AG20443 (cell line): ENCODE results near the gene GTF3C1.

ENCODE experiments used
- DNase-seq: peaks from one replicate; pipeline ENCODE4 v3.0.0; 2012; ENCODE audit warnings: low spot score, mixed read lengths

The GTF3C1 gene

GRCh38 chr16:27561216-27561615 is 11.5 kb upstream of the GTF3C1 start:
- DNase-seq = no peak

GRCh38 chr16:27558932-27559331 is 9.2 kb upstream of the GTF3C1 start:
- DNase-seq = no peak

- DNase-seq = no peak
Observed at GRCh38 chr16:27558434-27558833, 8.7 kb upstream of the GTF3C1 start.

GRCh38 chr16:27556471-27556870 is 6.8 kb upstream of the GTF3C1 start:
- DNase-seq = no peak

GRCh38 chr16:27551036-27551435 is 1.3 kb upstream of the GTF3C1 start:
- peak; percentile 22 for DNase-seq

- no peak for DNase-seq
Observed at GRCh38 chr16:27550582-27550920, 838 bp upstream of the GTF3C1 start.

GRCh38 chr16:27549464-27549745 is 308 bp downstream of the GTF3C1 start:
- DNase-seq = no peak

GRCh38 chr16:27547851-27548250 is 1.9 kb downstream of the GTF3C1 start:
- DNase-seq = no peak

GRCh38 chr16:27547134-27547533 is 2.6 kb downstream of the GTF3C1 start:
- DNase-seq = peak; percentile 82

GRCh38 chr16:27544671-27545070 is 5.0 kb downstream of the GTF3C1 start:
- DNase-seq = no peak

GRCh38 chr16:27543801-27544200 is 5.9 kb downstream of the GTF3C1 start:
- DNase-seq = no peak

GRCh38 chr16:27539636-27540035 is 10.1 kb downstream of the GTF3C1 start:
- no peak for DNase-seq

- DNase-seq = no peak
Observed at GRCh38 chr16:27539120-27539519, 10.6 kb downstream of the GTF3C1 start.

- DNase-seq = no peak
Observed at GRCh38 chr16:27538528-27538927, 11.2 kb downstream of the GTF3C1 start.

GRCh38 chr16:27534256-27534655 is 15.5 kb downstream of the GTF3C1 start:
- DNase-seq = no peak

- DNase-seq = no peak
Observed at GRCh38 chr16:27531826-27532800, 17.6 kb downstream of the GTF3C1 start.

- DNase-seq = no peak
Observed at GRCh38 chr16:27531186-27531585, 18.5 kb downstream of the GTF3C1 start.

GRCh38 chr16:27529962-27530361 is 19.8 kb downstream of the GTF3C1 start:
- DNase-seq = no peak

GRCh38 chr16:27528294-27528693 is 21.4 kb downstream of the GTF3C1 start:
- no peak for DNase-seq

GRCh38 chr16:27526180-27526579 is 23.5 kb downstream of the GTF3C1 start:
- DNase-seq = no peak

- no peak for DNase-seq
Observed at GRCh38 chr16:27522173-27522707, 27.5 kb downstream of the GTF3C1 start.

GRCh38 chr16:27520982-27521673 is 28.6 kb downstream of the GTF3C1 start:
- DNase-seq = no peak

- no peak for DNase-seq
Observed at GRCh38 chr16:27518226-27518625, 31.5 kb downstream of the GTF3C1 start.
